ENCODE data around the gene NR4A1. TPM values are rescaled to one million over a fixed set of nuclear protein-coding genes. Genes with fewer than 3 reads are reported as not detected.

The NR4A1 gene
- total and polyA plus RNA-seq, 2 of the 13 experiments (the other 11 are each of a cell fraction or from before 2014, with no cell fraction given) = 5.7 to 15.2 TPM

GRCh38 chr12:52032804-52033445 lies 18.3 kb upstream of the NR4A1 start (continued):
- no peak for TF ChIP-seq GFI1 (CRISPR knock-in tag; IDR thresholded peaks at IDR 0.05; ENCODE audit: borderline replicate concordance)
- no peak for TF ChIP-seq CENPT (CRISPR knock-in tag; IDR thresholded peaks at IDR 0.05; ENCODE audit: low read depth)
- TF ChIP-seq ZNF816 (CRISPR knock-in tag; IDR thresholded peaks at IDR 0.05; ENCODE audit: borderline replicate concordance) = peak; percentile 54; the same call in 1 of the 2 replicates
- no peak for TF ChIP-seq ZZZ3 (CRISPR knock-in tag; IDR thresholded peaks at IDR 0.05; ENCODE audit: borderline replicate concordance)
- no peak for TF ChIP-seq CEBPG (CRISPR knock-in tag; IDR thresholded peaks at IDR 0.05)
- TF ChIP-seq NR2C2 (CRISPR knock-in tag; IDR thresholded peaks at IDR 0.05; ENCODE audit: borderline replicate concordance) = no peak
- TF ChIP-seq POLR2AphosphoS5 (IDR thresholded peaks at IDR 0.05; ENCODE audit: low read depth, low read length) = peak; percentile 24; the same call in 1 of the 2 replicates
- peak; percentile 82 for TF ChIP-seq SAP130 (CRISPR knock-in tag; IDR thresholded peaks at IDR 0.05; ENCODE audit: low read depth)
- TF ChIP-seq, protein P1, sequence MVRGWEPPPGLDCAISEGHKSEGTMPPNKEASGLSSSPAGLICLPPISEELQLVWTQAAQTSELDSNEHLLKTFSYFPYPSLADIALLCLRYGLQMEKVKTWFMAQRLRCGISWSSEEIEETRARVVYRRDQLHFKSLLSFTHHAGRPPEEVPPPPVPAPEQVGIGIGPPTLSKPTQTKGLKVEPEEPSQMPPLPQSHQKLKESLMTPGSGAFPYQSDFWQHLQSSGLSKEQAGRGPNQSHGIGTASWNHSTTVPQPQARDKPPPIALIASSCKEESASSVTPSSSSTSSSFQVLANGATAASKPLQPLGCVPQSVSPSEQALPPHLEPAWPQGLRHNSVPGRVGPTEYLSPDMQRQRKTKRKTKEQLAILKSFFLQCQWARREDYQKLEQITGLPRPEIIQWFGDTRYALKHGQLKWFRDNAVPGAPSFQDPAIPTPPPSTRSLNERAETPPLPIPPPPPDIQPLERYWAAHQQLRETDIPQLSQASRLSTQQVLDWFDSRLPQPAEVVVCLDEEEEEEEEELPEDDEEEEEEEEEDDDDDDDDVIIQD (CRISPR knock-in tag; IDR thresholded peaks at IDR 0.05; ENCODE audit: low read depth) = no peak
- TF ChIP-seq MXI1 (IDR thresholded peaks at IDR 0.05; ENCODE audit: borderline replicate concordance, low read depth, low read length) = peak; percentile 49; the same call in 1 of the 3 replicates
- no peak for TF ChIP-seq RBM22 (optimal IDR thresholded peaks at IDR 0.05; ENCODE audit: low read length)
- TF ChIP-seq, protein P2, sequence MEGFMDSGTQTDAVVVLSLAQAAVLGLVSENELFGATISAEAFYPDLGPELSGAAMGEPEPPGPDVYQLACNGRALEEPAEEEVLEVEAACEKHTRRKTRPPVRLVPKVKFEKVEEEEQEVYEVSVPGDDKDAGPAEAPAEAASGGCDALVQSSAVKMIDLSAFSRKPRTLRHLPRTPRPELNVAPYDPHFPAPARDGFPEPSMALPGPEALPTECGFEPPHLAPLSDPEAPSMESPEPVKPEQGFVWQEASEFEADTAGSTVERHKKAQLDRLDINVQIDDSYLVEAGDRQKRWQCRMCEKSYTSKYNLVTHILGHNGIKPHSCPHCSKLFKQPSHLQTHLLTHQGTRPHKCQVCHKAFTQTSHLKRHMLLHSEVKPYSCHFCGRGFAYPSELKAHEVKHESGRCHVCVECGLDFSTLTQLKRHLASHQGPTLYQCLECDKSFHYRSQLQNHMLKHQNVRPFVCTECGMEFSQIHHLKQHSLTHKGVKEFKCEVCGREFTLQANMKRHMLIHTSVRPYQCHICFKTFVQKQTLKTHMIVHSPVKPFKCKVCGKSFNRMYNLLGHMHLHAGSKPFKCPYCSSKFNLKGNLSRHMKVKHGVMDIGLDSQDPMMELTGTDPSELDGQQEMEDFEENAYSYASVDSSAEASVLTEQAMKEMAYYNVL (CRISPR knock-in tag; IDR thresholded peaks at IDR 0.05; ENCODE audit: borderline replicate concordance) = no peak
- TF ChIP-seq ZFP1 (CRISPR knock-in tag; IDR thresholded peaks at IDR 0.05) = no peak
- no peak for TF ChIP-seq ZBTB39 (CRISPR knock-in tag; IDR thresholded peaks at IDR 0.05)
- TF ChIP-seq POLR2G (IDR thresholded peaks at IDR 0.05; ENCODE audit: low read depth, low read length) = peak; percentile 77
- TF ChIP-seq JARID2 (CRISPR knock-in tag; IDR thresholded peaks at IDR 0.05; ENCODE audit: insufficient replicate concordance) = no peak
- TF ChIP-seq ZNF629 (CRISPR knock-in tag; conservative IDR thresholded peaks at IDR 0.05) = no peak
- no peak for TF ChIP-seq SRSF1 (optimal IDR thresholded peaks at IDR 0.05; ENCODE audit: low read depth, low read length)
- TF ChIP-seq ZNF644 (CRISPR knock-in tag; IDR thresholded peaks at IDR 0.05; ENCODE audit: low read depth) = no peak
- TF ChIP-seq ZNF414 (CRISPR knock-in tag; IDR thresholded peaks at IDR 0.05) = no peak
- TF ChIP-seq SIX4 (CRISPR knock-in tag; IDR thresholded peaks at IDR 0.05) = no peak
- TF ChIP-seq FOXA3 (CRISPR knock-in tag; IDR thresholded peaks at IDR 0.05) = 0 out of 2 replicates have a peak, but pooled peaks have one; percentile 14
- peak; percentile 60 for TF ChIP-seq RBFOX2 (IDR thresholded peaks at IDR 0.05; ENCODE audit: low read depth, low read length)
- TF ChIP-seq HCFC1 (IDR thresholded peaks at IDR 0.05; ENCODE audit: low read depth, low read length) = no peak
- TF ChIP-seq MTF2 (CRISPR knock-in tag; IDR thresholded peaks at IDR 0.05; ENCODE audit: borderline replicate concordance) = no peak
- TF ChIP-seq SIX1 (CRISPR knock-in tag; IDR thresholded peaks at IDR 0.05; ENCODE audit: borderline replicate concordance) = no peak

Data from HepG2 (cell line).